Esophagus muscularis mucosa (tissue), 4 donors: Measurements from ENCODE around the gene USP38.

ENCODE experiments used
- EP300 ChIP-seq: sonication (generic); formaldehyde crosslinking; IDR thresholded peaks from one replicate; pipeline ENCODE4 v1.6.1; 2017; ENCODE audit warnings: antibody characterized with exemption
- POLR2A ChIP-seq: fragments of 450-650 bp; IDR thresholded peaks from one replicate; pipeline ENCODE4 v1.6.1; 2017; ENCODE audit warnings: antibody characterized with exemption, moderate library complexity, mild to moderate bottlenecking, low read depth
- POLR2AphosphoS5 ChIP-seq, 2 donors: sonication (generic); formaldehyde crosslinking; IDR thresholded peaks; one replicate each; pipeline ENCODE4 v1.6.1; 2017; ENCODE audit warnings: antibody characterized with exemption in 2 of 2
- TF ChIP-seq, protein P1 (sequence below), 3 experiments: fragments of 200-600 bp in 2 of 3; fragments of 450-650 bp in 1 of 3; sonication (generic) in 2 of 3; IDR thresholded peaks; one replicate each; pipeline ENCODE4 v1.5.1; 2017 to 2019; ENCODE audit warnings: antibody characterized with exemption in 3 of 3, mild to moderate bottlenecking in 2 of 3, moderate library complexity in 1 of 3

DNA sequence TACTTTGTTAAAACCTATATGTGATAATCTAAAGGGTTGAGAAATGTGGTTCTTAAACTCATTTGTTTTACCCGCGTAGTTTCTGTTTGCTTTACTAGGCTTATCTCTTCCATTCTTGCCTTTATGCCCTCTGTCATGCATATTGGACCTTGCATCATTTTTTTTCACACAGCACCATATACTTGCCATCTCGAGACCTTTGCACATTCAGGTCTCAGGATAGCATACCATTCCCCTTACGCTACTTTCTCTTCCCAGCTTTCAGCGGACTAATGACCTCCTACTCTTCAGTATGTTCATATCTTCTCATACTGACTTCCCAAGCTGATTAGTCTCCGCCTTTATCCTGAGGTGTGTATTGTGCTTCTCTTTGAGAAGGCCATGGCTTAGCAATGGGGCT, 40.5 kb downstream of the USP38 start:
- TF ChIP-seq, protein P1, sequence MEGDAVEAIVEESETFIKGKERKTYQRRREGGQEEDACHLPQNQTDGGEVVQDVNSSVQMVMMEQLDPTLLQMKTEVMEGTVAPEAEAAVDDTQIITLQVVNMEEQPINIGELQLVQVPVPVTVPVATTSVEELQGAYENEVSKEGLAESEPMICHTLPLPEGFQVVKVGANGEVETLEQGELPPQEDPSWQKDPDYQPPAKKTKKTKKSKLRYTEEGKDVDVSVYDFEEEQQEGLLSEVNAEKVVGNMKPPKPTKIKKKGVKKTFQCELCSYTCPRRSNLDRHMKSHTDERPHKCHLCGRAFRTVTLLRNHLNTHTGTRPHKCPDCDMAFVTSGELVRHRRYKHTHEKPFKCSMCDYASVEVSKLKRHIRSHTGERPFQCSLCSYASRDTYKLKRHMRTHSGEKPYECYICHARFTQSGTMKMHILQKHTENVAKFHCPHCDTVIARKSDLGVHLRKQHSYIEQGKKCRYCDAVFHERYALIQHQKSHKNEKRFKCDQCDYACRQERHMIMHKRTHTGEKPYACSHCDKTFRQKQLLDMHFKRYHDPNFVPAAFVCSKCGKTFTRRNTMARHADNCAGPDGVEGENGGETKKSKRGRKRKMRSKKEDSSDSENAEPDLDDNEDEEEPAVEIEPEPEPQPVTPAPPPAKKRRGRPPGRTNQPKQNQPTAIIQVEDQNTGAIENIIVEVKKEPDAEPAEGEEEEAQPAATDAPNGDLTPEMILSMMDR (IDR thresholded peaks at IDR 0.05), result no peak
- no peak for TF ChIP-seq POLR2A
- TF ChIP-seq POLR2AphosphoS5 (IDR thresholded peaks at IDR 0.05), result no peak
- no peak for TF ChIP-seq EP300
